Adipose tissue (tissue), 3 donors: ENCODE data around the gene THEM4. TPM values are rescaled to one million over a fixed set of nuclear protein-coding genes. Genes with fewer than 3 reads are reported as not detected.

ENCODE experiments used
- H3K27ac ChIP-seq: one replicate; pipeline ENCODE4 v1.5.1; 2013; ENCODE audit warnings: low read depth, low read length
- WGBS, 3 donors: extraction: QIAGEN DNeasy Blood & Tissue Kit; methylation state at CpG; one replicate each; pipeline ENCODE4 v1.1.7; 2013; 5-methylcytosine and 5-hydroxymethylcytosine counted together
- polyA plus RNA-seq, 3 donors: library from polyadenylated mRNA; stranded (reverse); fragments of 200-250 nt; gene quantifications; one replicate each; pipeline ENCODE4 v1.2.3, GENCODE V29; 2013
- donor health status: healthy with polysubstance abuse.
- donor health status: Bipolar disorder and iron deficiency.
- donor health status: healthy.

Gene THEM4
- polyA plus RNA-seq, 3 donors: 10.7 to 14.4 (median 13.4) TPM

DNA sequence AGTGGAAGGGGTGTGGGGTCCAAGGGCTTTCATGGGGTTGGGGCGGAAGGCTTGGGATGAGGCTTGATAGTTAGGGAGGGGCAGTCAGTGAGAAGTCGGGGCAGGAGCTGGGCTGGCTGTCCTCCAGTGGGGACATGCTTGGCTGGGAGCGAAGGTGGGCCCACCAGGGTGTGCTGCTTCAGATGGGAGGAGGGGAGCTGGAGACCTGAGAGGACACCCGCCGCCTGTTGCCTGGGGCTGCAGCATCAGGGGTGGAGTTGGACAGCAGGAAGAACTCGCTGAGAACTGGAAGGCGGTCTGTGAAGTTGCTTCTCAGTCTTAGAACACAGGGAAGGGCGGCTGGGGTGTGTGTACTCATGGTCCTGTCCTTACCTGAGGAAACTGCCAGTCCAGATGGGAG, 57.4 kb downstream of the THEM4 start:
- H3K27ac ChIP-seq: no peak overlapping the region
- WGBS, 3 donors: 76 to 81% (median 80%) methylated on average over 8 of the region's 8 CpGs

- no peak overlapping the region for H3K27ac ChIP-seq
Measured at GRCh38 chr1:151849871-151850270, 59.4 kb downstream of the THEM4 start.

GRCh38 chr1:151849126-151849525, 60.2 kb downstream of the THEM4 start:
- WGBS, 3 donors: 55 to 68% (median 65%) methylated on average over 3 of the region's 3 CpGs

GRCh38 chr1:151847867-151848596, 61.3 kb downstream of the THEM4 start:
- no peak overlapping the region for H3K27ac ChIP-seq
- 41 to 64% (median 44%) methylated on average over 9 to 11 of the region's 11 CpGs for WGBS, 3 donors

More at GRCh38 chr1:151849126-151849525, 60.2 kb downstream of the THEM4 start:
- no peak overlapping the region for H3K27ac ChIP-seq

DNA sequence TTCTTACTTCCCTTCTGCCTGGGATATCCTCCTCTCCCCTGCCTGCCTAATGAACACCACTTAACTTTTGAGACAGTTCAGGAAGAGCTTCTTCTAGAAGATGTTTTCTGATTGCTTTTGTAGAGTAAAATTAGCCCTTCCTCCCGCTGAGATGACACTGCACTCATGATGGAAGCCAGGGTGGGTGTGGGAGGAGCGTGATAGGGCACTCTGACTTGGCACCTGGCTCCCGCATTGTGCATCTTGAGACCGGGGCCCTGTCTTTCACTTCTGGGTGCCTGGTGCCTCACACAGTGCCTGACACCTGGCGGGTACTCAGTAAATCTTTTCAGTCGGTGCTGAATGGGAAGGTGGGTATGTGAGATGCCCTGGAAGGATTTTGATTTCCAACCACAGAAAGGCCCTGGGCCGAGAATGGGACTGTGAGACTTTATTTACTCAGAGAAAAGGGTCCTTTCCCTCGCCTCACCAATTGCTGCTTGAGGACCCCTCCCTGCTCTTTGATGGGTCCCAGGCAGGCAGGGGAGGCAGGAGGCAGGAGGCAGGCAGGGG, 62.5 kb downstream of the THEM4 start:
- no peak overlapping the region for H3K27ac ChIP-seq
- 87 to 95% (median 90%) methylated on average over 8 of the region's 8 CpGs for WGBS, 3 donors

DNA sequence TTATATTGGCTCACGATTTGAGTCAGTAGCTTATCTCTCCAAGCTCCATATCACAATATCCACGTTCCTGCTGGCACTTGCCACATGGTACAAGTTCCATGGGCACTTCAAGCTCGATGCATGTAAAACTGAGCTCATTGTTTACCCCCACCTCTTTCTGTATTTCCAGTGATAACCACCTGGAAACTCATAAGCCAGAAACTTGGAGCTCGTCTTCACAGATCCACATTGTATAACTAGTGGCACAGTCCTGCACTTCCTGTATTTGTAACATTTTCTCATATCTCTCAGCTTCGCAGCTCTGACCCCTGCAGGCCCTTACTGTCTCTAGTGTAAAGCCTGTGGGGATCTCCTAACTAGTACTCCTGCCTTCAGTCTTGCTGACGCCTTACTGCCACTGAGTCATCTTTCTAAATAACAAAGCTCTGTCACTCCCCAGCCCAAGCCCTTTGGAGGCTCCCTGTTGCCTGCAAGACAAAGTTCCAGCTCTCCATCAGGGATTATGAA, 63.2 kb downstream of the THEM4 start:
- no peak overlapping the region for H3K27ac ChIP-seq
- 33 to 60% (median 60%) methylated on average over 6 of the region's 6 CpGs for WGBS, 3 donors

- 59 to 86% (median 61%) methylated on average over 2 of the region's 2 CpGs for WGBS, 3 donors
- H3K27ac ChIP-seq: no peak overlapping the region
Measured at GRCh38 chr1:151843398-151843797, 65.9 kb downstream of the THEM4 start.

GRCh38 chr1:151841141-151841540, 68.2 kb downstream of the THEM4 start:
- H3K27ac ChIP-seq: no peak overlapping the region
- WGBS, 3 donors: 92 to 94% (median 94%) methylated on average over 2 of the region's 2 CpGs

GRCh38 chr1:151840421-151840820, 68.9 kb downstream of the THEM4 start:
- H3K27ac ChIP-seq: no peak overlapping the region

- 4 to 6% (median 4%) methylated on average over 47 of the region's 47 CpGs for WGBS, 3 donors
- no peak within 1 kb of the TSS for H3K27ac ChIP-seq
Measured at GRCh38 chr1:151839457-151840403, 69.6 kb downstream of the THEM4 start, which contains the start of gene C2CD4D. C2CD4D (minus strand) TSS chr1:151839820; CDS start chr1:151838989, 831 bp downstream.

DNA sequence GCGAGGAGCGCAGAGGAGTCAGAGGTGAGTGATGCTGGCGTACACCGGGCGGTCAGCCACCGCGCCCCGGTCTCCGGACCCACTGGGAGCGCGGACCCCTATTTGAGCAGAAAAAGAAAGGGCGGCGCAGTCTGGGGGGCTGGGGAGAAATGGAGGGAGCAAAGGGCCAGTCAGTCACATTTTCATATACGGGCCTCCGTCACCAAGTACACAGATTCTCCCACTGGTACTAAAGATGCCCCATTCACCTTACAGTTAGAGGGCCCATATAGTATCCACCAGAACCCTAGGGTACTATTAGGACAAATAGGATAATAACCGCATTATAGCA, 70.3 kb downstream of the THEM4 start:
- WGBS, 3 donors: 16 to 57% (median 19%) methylated on average over 16 of the region's 16 CpGs
- H3K27ac ChIP-seq: no peak overlapping the region

DNA sequence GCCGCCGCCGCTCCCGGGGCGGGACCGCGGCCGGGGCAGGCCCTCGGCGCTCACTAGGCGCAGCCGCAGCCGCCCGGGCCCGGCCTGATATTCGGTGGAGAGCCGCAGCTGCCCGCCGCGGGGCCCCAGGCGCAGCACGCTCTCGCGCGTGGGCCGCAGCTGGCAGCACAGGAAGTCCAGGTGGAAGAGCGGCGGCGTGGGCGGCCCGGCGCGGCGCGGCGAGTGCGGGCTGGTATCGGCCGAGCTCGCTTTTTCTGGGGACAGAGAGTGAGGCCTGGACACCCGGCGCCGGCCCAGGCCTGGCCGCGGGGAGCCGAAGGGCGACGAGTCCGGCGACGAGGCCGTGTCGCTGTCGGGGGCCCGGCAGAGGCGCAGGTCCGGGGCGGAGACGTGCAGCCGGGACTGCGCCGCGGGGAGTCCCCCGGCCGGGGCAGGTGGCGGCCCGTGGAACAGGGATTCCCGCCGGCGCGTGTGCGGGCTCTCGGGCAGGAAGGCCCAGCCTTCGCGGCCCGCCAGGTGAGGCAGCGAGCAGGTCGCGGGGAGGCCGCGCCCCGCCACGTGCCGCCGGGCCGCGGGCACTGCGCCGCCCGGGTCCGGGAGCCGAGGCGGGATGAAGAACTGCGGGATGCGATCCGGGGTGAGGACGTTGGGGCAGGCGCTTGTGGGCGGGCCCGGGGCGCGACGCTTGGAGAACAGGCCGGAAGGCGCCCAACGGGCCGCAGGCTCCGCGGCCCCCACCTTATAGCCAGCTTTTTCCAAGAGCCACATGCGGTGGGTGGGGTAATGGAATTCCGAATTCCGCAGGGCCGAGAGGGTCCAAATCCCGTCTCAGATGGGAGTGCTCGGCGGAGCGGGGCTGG, 70.9 kb downstream of the THEM4 start:
- 3 to 42% (median 9%) methylated on average over 109 to 117 of the region's 117 CpGs for WGBS, 3 donors
- H3K27ac ChIP-seq: no peak overlapping the region

DNA sequence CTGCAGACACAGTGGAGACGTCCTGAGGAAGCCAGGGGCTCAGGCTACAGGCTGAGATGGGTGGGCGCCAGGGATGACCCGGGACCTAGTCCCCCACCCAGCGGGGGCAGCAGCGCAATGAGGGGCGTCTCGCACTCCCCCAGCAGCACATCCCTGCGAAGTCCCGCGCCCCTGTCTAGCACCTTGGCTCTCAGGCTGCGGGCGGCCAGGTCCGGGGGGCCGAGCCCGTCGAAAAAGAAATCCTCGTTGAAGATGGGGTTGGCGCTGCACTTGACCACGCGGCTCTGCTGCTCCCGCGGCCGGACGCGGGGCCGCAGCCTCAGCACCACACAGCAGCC, 71.5 kb downstream of the THEM4 start:
- 7 to 46% (median 9%) methylated on average over 22 to 26 of the region's 26 CpGs for whole genome bisulfite sequencing, 3 donors
- H3K27ac ChIP-seq: no peak overlapping the region

DNA sequence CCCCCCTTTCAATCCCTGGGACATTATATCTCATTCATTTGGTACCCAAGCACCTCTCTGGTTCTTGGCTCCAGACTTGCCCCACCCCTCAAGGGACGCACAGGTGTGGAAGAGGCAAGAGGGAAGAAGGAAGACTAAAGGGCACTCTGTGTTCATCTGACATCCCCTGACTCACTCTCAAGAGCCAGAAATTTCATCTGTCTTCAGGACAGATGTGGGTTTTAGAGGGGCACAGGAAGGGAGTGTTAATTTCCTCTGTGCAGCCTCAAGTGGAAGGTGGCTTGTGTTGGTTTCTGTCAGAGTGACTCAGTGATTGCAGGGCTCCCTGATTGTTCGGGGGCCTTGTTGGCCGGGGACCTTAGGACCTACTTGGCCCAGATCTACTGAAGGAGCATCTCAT, 72.1 kb downstream of the THEM4 start:
- 37 to 41% (median 37%) methylated on average over 3 of the region's 3 CpGs for WGBS, 3 donors
- no peak overlapping the region for H3K27ac ChIP-seq

DNA sequence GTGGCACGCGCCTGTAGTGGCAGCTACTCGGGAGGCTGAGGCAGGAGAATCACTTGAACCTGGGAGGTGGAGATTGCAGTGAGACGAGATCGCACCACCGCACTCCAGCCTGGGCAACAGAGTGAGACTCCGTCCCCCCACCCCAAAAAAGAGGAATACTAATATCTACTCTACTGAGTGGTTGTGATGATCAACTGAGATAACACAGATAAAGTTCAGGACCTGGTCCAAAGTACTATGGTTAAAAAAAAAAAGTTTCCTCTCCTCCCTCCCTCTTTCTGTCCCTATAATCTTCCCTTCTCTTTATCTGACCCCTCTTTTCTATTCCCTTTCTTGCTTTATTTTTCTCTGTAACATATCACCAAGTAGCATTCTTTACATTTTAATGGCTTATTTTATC, 73.7 kb downstream of the THEM4 start:
- WGBS, 3 donors: 91 to 96% (median 94%) methylated on average over 7 of the region's 7 CpGs
- H3K27ac ChIP-seq: no peak overlapping the region

DNA sequence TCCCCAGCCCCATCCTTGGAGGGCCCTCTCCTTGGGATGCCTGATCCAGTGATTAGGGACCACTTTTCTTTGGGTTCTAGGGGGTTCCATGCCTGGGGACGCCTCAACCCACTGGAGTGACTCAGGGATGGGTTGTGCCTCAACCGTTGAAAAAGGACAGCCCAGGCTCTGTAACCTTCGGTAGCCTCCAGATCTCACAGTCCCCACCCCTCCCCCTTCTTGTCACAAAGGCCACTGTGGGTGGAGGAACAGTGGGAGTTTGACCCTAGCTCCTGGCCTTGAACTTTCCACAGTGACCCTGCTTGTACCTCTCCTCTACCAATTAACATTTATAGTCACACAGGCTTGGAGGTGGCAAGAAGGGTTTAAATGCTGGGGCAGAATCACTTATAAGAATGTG, 75.1 kb downstream of the THEM4 start:
- 43 to 48% (median 48%) methylated on average over 3 of the region's 3 CpGs for WGBS, 3 donors

DNA sequence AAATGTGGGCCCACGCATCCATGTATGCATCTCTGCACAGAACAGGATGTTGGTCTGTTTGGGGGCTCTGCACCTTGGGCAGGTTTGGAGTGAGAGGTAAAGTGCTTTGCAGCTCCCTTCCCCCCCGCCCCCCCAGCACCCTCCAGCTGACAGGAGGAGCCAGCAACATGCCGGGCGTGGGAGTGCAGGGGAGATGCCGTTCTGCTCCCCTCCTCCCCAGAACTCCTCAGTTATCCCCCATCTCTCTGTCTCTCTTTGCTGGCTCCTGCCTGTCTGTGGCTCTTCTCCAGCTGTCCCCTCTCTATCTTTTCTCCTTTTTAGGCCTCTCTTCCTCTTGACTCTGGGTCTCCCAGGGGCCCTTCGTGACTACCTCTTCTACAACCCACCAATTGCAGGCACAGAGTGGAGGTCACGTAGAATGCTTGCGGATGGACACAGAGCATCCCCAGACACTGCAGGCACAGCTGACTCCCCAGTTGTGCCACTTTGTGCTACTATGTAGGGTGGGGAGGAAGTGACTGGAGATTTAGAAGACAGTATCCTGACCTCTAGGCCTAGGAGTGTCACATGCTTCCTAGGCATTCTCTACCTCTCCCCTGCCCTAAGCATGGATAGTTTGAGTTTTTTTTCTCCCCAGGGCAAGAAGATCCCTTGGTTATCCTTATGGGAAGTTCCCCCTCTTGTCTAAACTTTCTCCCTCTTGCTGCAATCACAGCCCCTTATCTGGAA, 76.0 kb downstream of the THEM4 start:
- no peak overlapping the region for H3K27ac ChIP-seq
- WGBS, 3 donors: 51 to 83% (median 75%) methylated on average over 8 of the region's 8 CpGs

More for the DNA sequence above, 75.1 kb downstream of the THEM4 start:
- H3K27ac ChIP-seq: no peak overlapping the region
